Kasumi-1 (cell line): ENCODE data around the gene GJB6.
"Not testable (repeated sequence)": the region's sequence is repeated elsewhere in the genome, so short reads cannot be mapped to it uniquely, and the experiment has no call there.

ENCODE experiments used
- DNase-seq, 2 experiments: peaks; one replicate each; lab custom pipeline; 2025; lab: John Stamatoyannopoulos, UW

GJB6 gene

GRCh38 chr13:20231839-20232555 lies at the start of gene GJB6:
TSS of gene GJB6 (minus strand) at chr13:20232319. CDS start at chr13:20223480, 8,839 bp downstream.
- DNase-seq = no peak

- not testable (repeated sequence) for DNase-seq
These were observed 44.8 kb upstream of the GJB6 start for GRCh38 chr13:20276901-20277300.

- no peak for DNase-seq
These were observed 42.3 kb upstream of the GJB6 start for GRCh38 chr13:20274466-20274865.

GRCh38 chr13:20272588-20273171 lies 40.6 kb upstream of the GJB6 start:
- no peak for DNase-seq

- no peak for DNase-seq
These were observed 40.0 kb upstream of the GJB6 start for GRCh38 chr13:20272104-20272503.

- DNase-seq = no peak
These were observed 39.3 kb upstream of the GJB6 start for GRCh38 chr13:20271441-20271840.

GRCh38 chr13:20270163-20270865 lies 38.2 kb upstream of the GJB6 start:
- DNase-seq = no peak

- no peak for DNase-seq
These were observed 32.3 kb upstream of the GJB6 start for GRCh38 chr13:20264271-20265018.

- DNase-seq = no peak
These were observed 31.4 kb upstream of the GJB6 start for GRCh38 chr13:20263393-20264044.

- no peak for DNase-seq
These were observed 26.8 kb upstream of the GJB6 start for GRCh38 chr13:20258963-20259288.

- DNase-seq = no peak
These were observed 26.3 kb upstream of the GJB6 start for GRCh38 chr13:20258208-20258962.

GRCh38 chr13:20254076-20254475 lies 22.0 kb upstream of the GJB6 start:
- no peak for DNase-seq

GRCh38 chr13:20249913-20250312 lies 17.8 kb upstream of the GJB6 start:
- DNase-seq = no peak

- DNase-seq = no peak
These were observed 15.8 kb upstream of the GJB6 start for GRCh38 chr13:20247963-20248362.

GRCh38 chr13:20247403-20247802 lies 15.3 kb upstream of the GJB6 start:
- no peak for DNase-seq

- DNase-seq = no peak
These were observed 9.5 kb upstream of the GJB6 start for GRCh38 chr13:20241593-20241992.

- no peak for DNase-seq
These were observed 7.6 kb upstream of the GJB6 start for GRCh38 chr13:20239748-20240147.

GRCh38 chr13:20232556-20233277 lies 598 bp upstream of the GJB6 start:
- DNase-seq = no peak

- DNase-seq = no peak
These were observed 943 bp downstream of the GJB6 start for GRCh38 chr13:20230913-20231838.

GRCh38 chr13:20227730-20228129 lies 4.4 kb downstream of the GJB6 start:
- no peak for DNase-seq
